Left lung (tissue), 10 donors: ENCODE data around the gene CLDN17. TPM values are rescaled to one million over a fixed set of nuclear protein-coding genes. Genes with fewer than 3 reads are reported as not detected.

Experiments
- ATAC-seq: fragments of 200-7000 bp; cut with Tn5 transposase; one replicate; pipeline ENCODE4 v1.9.1; 2020; ENCODE audit warnings: moderate library complexity
- DNase-seq, 4 donors: peaks; one replicate each; pipeline ENCODE4 v3.0.0-alpha.2; 2013 to 2020
- H3K27ac ChIP-seq, 2 donors: fragments of 200-600 bp; sonication (generic) in 1 of 2; one replicate each; pipeline versions ENCODE4 v1.5.0 to v1.8.0; 2020 to 2021
- H3K27me3 ChIP-seq, 2 donors: fragments of 200-600 bp; sonication (generic) in 1 of 2; one replicate each; pipeline versions ENCODE4 v1.5.0 to v1.8.0; 2020 to 2021
- H3K36me3 ChIP-seq, 2 donors: fragments of 200-600 bp; sonication (generic) in 1 of 2; one replicate each; pipeline versions ENCODE4 v1.5.0 to v1.8.0; 2020 to 2021
- H3K4me1 ChIP-seq, 2 donors: fragments of 200-600 bp; one replicate each; pipeline ENCODE4 v1.8.0; 2021
- H3K4me3 ChIP-seq, 2 donors: fragments of 200-600 bp; sonication (generic) in 1 of 2; one replicate each; pipeline versions ENCODE4 v1.5.0 to v1.8.0; 2020 to 2021; ENCODE audit warnings: mild to moderate bottlenecking in 1 of 2
- H3K9me3 ChIP-seq, 2 donors: fragments of 200-600 bp; sonication (generic) in 1 of 2; one replicate each; pipeline versions ENCODE4 v1.5.0 to v1.8.0; 2020 to 2021
- intact Hi-C, 2 donors: fragments of 100-400 bp; cut with DNase I; formaldehyde crosslinking; loops; one replicate each; pipeline versions ENCODE4 v1.11.2 to v1.14.2; 2022
- polyA plus RNA-seq, 6 donors: library from polyadenylated mRNA; unstranded; fragments of 120-200 nt; gene quantifications; one replicate each; pipeline ENCODE4 v1.2.1, GENCODE V29; 2013; ENCODE audit not compliant: insufficient read length in 6 of 6
- total RNA-seq, 2 donors: library from RNA; stranded (reverse); fragmentation: NEBNext Ultra II Directional; extraction: Animal tissue kit (Norgen Biotek cat#: 25700); gene quantifications; one replicate each; pipeline ENCODE4 v1.2.1, GENCODE V29; 2021
- TF ChIP-seq, protein P1 (sequence below), 2 donors: fragments of 200-600 bp; sonication (generic) in 1 of 2; IDR thresholded peaks; one replicate each; pipeline versions ENCODE4 v1.5.0 to v1.8.0; 2021; ENCODE audit warnings: antibody characterized with exemption in 2 of 2
- donor health status: DM: no; HTN: yes; CAD: no.
- donor health status: DM: no; HTN: no; CAD: no.

Gene CLDN17
- total and polyA plus RNA-seq, 8 donors, result not detected

GRCh38 chr21:30129246-30129645 is 37.4 kb downstream of the CLDN17 start:
- Histone ChIP-seq H3K9me3 (no peaks in the 10 kb centered on the region), H3K27me3 (no peaks in the 10 kb centered on the region), H3K4me3 (no peak overlapping the region), H3K4me1 (no peaks in the 10 kb centered on the region), H3K27ac (no peak overlapping the region), H3K36me3 (no peaks in the 10 kb centered on the region)
- intact Hi-C loops, result no loop called here
- TF ChIP-seq, protein P1, sequence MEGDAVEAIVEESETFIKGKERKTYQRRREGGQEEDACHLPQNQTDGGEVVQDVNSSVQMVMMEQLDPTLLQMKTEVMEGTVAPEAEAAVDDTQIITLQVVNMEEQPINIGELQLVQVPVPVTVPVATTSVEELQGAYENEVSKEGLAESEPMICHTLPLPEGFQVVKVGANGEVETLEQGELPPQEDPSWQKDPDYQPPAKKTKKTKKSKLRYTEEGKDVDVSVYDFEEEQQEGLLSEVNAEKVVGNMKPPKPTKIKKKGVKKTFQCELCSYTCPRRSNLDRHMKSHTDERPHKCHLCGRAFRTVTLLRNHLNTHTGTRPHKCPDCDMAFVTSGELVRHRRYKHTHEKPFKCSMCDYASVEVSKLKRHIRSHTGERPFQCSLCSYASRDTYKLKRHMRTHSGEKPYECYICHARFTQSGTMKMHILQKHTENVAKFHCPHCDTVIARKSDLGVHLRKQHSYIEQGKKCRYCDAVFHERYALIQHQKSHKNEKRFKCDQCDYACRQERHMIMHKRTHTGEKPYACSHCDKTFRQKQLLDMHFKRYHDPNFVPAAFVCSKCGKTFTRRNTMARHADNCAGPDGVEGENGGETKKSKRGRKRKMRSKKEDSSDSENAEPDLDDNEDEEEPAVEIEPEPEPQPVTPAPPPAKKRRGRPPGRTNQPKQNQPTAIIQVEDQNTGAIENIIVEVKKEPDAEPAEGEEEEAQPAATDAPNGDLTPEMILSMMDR (IDR thresholded peaks at IDR 0.05), result no peak
- DNase-seq, result no peak
- no peak for ATAC-seq

DNA sequence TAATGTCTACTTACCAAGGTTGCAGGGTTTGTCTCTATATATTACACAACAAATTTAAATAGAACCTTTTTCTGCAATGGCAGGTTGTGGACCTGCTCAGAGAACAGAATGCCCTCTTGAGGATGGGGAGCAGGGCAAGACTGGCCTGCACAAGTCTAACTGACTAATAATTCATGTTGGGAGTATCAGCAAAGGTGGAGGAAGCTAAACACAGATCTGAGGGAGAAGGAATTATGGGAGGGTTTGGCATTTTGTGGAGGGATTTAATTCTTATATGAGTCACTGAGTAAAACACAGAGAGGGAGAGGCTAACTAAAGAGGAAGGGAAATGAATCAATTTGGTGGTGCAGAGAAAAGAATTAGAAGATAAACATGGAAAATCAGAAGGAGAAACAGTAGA is 40.0 kb downstream of the CLDN17 start:
- Histone ChIP-seq H3K27me3 (no peaks in the 10 kb centered on the region), H3K4me1 (no peaks in the 10 kb centered on the region), H3K27ac (no peak overlapping the region), H3K9me3 (no peaks in the 10 kb centered on the region), H3K36me3 (no peaks in the 10 kb centered on the region), H3K4me3 (no peak overlapping the region)
- no peak for ATAC-seq
- intact Hi-C loops, result no loop called here
- TF ChIP-seq, protein P1 (IDR thresholded peaks at IDR 0.05), result no peak
- DNase-seq, result no peak

DNA sequence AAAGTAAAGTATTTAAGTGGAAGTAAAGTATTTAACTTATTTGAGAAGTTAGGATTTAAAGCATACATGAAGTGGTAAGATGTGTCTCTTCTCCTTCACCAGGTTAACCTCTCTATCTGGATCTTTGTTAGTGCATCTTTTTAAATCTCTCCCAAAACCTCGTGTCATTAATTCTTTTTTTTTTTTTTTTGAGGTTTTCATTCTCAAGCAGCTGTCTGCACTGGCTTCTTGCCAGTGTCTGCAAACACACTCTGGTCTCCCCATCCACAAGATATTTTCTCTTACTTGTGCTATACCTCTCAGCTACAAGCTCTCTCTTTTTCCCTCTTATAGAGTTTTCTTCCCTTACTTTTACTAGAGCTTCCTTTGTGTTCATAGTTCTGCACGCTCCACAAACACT is 49.0 kb downstream of the CLDN17 start:
- no peaks in the 10 kb centered on the region for H3K36me3 ChIP-seq
- intact Hi-C loops, result no loop called here
- peak in 1 of 4 donors; percentile 5 for DNase-seq
- H3K27ac ChIP-seq, result no peak overlapping the region
- no peaks in the 10 kb centered on the region for H3K27me3 ChIP-seq
- H3K9me3 ChIP-seq, result no peaks in the 10 kb centered on the region
- no peak for ATAC-seq
- TF ChIP-seq, protein P1 (IDR thresholded peaks at IDR 0.05), result no peak
- no peaks in the 10 kb centered on the region for H3K4me1 ChIP-seq
- H3K4me3 ChIP-seq, result no peak overlapping the region

DNA sequence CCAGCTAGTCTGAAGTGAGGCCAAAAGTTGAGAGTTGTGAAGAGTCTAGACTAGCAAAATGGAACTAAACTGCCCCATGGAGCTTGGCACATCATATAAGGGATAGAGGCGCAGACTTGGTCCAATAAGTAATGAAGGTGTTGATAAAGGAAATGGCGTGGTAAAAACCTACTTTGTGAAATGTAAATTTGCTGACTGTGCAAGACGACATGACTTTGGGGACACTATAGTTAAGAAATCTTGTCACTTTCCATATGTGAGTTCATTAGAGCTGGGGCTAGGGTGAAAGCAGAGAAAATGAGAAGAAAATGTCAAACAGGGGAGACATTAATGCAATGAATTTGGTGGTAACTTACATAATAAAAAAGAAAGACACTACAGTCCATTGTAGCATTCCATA is 50.1 kb downstream of the CLDN17 start:
- intact Hi-C loops, result no loop called here
- no peaks in the 10 kb centered on the region for H3K4me1 ChIP-seq
- ATAC-seq (no peak), DNase-seq (no peak)
- H3K27me3 ChIP-seq, result no peaks in the 10 kb centered on the region
- H3K4me3 ChIP-seq, result no peak overlapping the region
- H3K9me3 ChIP-seq, result no peaks in the 10 kb centered on the region
- H3K27ac ChIP-seq, result no peak overlapping the region
- TF ChIP-seq, protein P1 (IDR thresholded peaks at IDR 0.05), result no peak
- H3K36me3 ChIP-seq, result no peaks in the 10 kb centered on the region

Other genes with a start within 250 kb of the CLDN17 start
- gene GRIK1, start 226.8 kb downstream of the CLDN17 start, total RNA-seq, result not detected
- 1 to 10 TPM in 1 of 6 donors, under 1 TPM in 5; 0.38 to 1.5 (median 0.62) TPM for gene GRIK1, start 226.8 kb downstream of the CLDN17 start, polyA plus RNA-seq
- gene CLDN8, start 49.3 kb upstream of the CLDN17 start, total RNA-seq, result under 1 TPM in 1 of 2 donors, not detected in 1; 0.39 TPM
- under 1 TPM in 5 of 6 donors, not detected in 1; 0.14 to 0.64 (median 0.49) TPM for gene CLDN8, start 49.3 kb upstream of the CLDN17 start, polyA plus RNA-seq
- gene KRTAP24-1, start 116.1 kb upstream of the CLDN17 start, total RNA-seq, result not detected
- gene KRTAP24-1, start 116.1 kb upstream of the CLDN17 start, polyA plus RNA-seq, result not detected
- gene KRTAP25-1, start 122.7 kb upstream of the CLDN17 start, total RNA-seq, result not detected
- gene KRTAP25-1, start 122.7 kb upstream of the CLDN17 start, polyA plus RNA-seq, result not detected
- not detected for gene KRTAP26-1, start 153.5 kb upstream of the CLDN17 start, total RNA-seq
- gene KRTAP26-1, start 153.5 kb upstream of the CLDN17 start, polyA plus RNA-seq, result not detected
- gene KRTAP27-1, start 170.9 kb upstream of the CLDN17 start, total RNA-seq, result not detected
- not detected for gene KRTAP27-1, start 170.9 kb upstream of the CLDN17 start, polyA plus RNA-seq
- gene KRTAP23-1, start 181.8 kb upstream of the CLDN17 start, total RNA-seq, result not detected
- gene KRTAP23-1, start 181.8 kb upstream of the CLDN17 start, polyA plus RNA-seq, result not detected
- not detected for gene KRTAP13-2, start 205.5 kb upstream of the CLDN17 start, total RNA-seq
- not detected for gene KRTAP13-2, start 205.5 kb upstream of the CLDN17 start, polyA plus RNA-seq
- not detected for gene KRTAP13-1, start 229.2 kb upstream of the CLDN17 start, total RNA-seq
- gene KRTAP13-1, start 229.2 kb upstream of the CLDN17 start, polyA plus RNA-seq, result not detected